ACHN (cell line): ENCODE measurements around the gene TMC4.
"Not testable (repeated sequence)": the region's sequence is repeated elsewhere in the genome, so short reads cannot be mapped to it uniquely, and the experiment has no call there.

Source experiments
- DNase-seq: peaks from one replicate; pipeline ENCODE4 v3.0.0-alpha.2; 2015
- in situ Hi-C: cut with HindIII; loops from 2 replicates; pipeline ENCODE4 v1.10.0; 2017; ENCODE audit warnings: low sequenced_read_pairs, low pct_ligation_motif_present, low pct_unique_long_range_greater_than_20kb

TMC4 gene

GRCh38 chr19:54186351-54186750, 13.4 kb upstream of the TMC4 start:
- in situ Hi-C loops = no loop called here
- DNase-seq = no peak

GRCh38 chr19:54183431-54183830, 10.5 kb upstream of the TMC4 start:
- in situ Hi-C loops = no loop called here
- no peak for DNase-seq

GRCh38 chr19:54181894-54182293, 8.9 kb upstream of the TMC4 start:
- in situ Hi-C loops, DNase-seq: not testable (repeated sequence)

GRCh38 chr19:54180691-54181091, 7.7 kb upstream of the TMC4 start:
- DNase-seq = no peak
- in situ Hi-C loops = no loop called here

GRCh38 chr19:54179921-54180461, 7.0 kb upstream of the TMC4 start:
- in situ Hi-C loops = no loop called here
- no peak for DNase-seq

- DNase-seq = no peak
- in situ Hi-C loops = no loop called here
Measured at GRCh38 chr19:54179262-54179852, 6.4 kb upstream of the TMC4 start.

GRCh38 chr19:54178581-54179261, 5.8 kb upstream of the TMC4 start:
- in situ Hi-C loops = no loop called here
- DNase-seq = peak; percentile 20

GRCh38 chr19:54173951-54174834, 1.2 kb upstream of the TMC4 start:
- in situ Hi-C loops = no loop called here
- no peak for DNase-seq

GRCh38 chr19:54173359-54173699, 369 bp upstream of the TMC4 start:
- DNase-seq = no peak
- in situ Hi-C loops = no loop called here

GRCh38 chr19:54171736-54172431, 1.1 kb downstream of the TMC4 start:
- DNase-seq, in situ Hi-C loops: not testable (repeated sequence)

- in situ Hi-C loops = no loop called here
- no peak for DNase-seq
Measured at GRCh38 chr19:54169149-54169740, 3.7 kb downstream of the TMC4 start.

- in situ Hi-C loops = no loop called here
- DNase-seq = peak; percentile 83
Measured at GRCh38 chr19:54168174-54168917, 4.6 kb downstream of the TMC4 start.

- DNase-seq = no peak
Measured at GRCh38 chr19:54165222-54165621, 7.7 kb downstream of the TMC4 start.

GRCh38 chr19:54164369-54165068, 8.4 kb downstream of the TMC4 start:
- no peak for DNase-seq
- in situ Hi-C loops = no loop called here

More at GRCh38 chr19:54165222-54165621, 7.7 kb downstream of the TMC4 start:
- in situ Hi-C loops = no loop called here

GRCh38 chr19:54162884-54163283, 10.1 kb downstream of the TMC4 start:
- in situ Hi-C loops = no loop called here
- no peak for DNase-seq

- DNase-seq = no peak
- in situ Hi-C loops = no loop called here
Measured at GRCh38 chr19:54162241-54162805, 10.6 kb downstream of the TMC4 start.

- in situ Hi-C loops = no loop called here
- DNase-seq = no peak
Measured at GRCh38 chr19:54160854-54161253, 12.1 kb downstream of the TMC4 start.
